Measurements from ENCODE around the gene HENMT1.

GRCh38 chr1:108686614-108687313 is 25.9 kb upstream of the HENMT1 start:
- no peak for TF ChIP-seq CTCF (IDR thresholded peaks at IDR 0.05)
- no peak for TF ChIP-seq POLR2A (IDR thresholded peaks at IDR 0.05)

Measured in vagina (tissue), 2 donors.